Small intestine (tissue), 7 donors: ENCODE data around the gene CELA2A. TPM values are rescaled to one million over a fixed set of nuclear protein-coding genes. Genes with fewer than 3 reads are reported as not detected.

Source experiments
- DNase-seq, 2 donors: peaks; one replicate each; pipeline versions ENCODE4 v3.0.0 to v3.0.0-alpha.2; 2013
- FAIRE-seq: peaks from 2 replicates; lab custom pipeline; 2012; peaks lifted over from hg19 to GRCh38; lab: Jason Lieb, UNC
- H3K27ac ChIP-seq, 3 donors: one replicate each; pipeline ENCODE4 v1.5.1; 2013; ENCODE audit warnings: low read length in 2 of 3, mild to moderate bottlenecking in 2 of 3, control low read depth in 1 of 3, inconsistent platforms in 1 of 3, low read depth in 1 of 3, moderate library complexity in 1 of 3
- H3K27me3 ChIP-seq, 3 donors: one replicate each; pipeline ENCODE4 v1.6.1; 2013; ENCODE audit warnings: low read length in 3 of 3, inconsistent platforms in 1 of 3; ENCODE audit not compliant: control insufficient read depth in 3 of 3, insufficient read depth in 3 of 3
- H3K36me3 ChIP-seq, 3 donors: one replicate each; pipeline ENCODE4 v1.6.1; 2013; ENCODE audit warnings: low read length in 3 of 3, inconsistent platforms in 1 of 3, low read depth in 1 of 3, mild to moderate bottlenecking in 1 of 3, moderate library complexity in 1 of 3; ENCODE audit not compliant: control insufficient read depth in 3 of 3, insufficient read depth in 2 of 3
- H3K4me1 ChIP-seq, 3 donors: one replicate each; pipeline ENCODE4 v1.6.1; 2013; ENCODE audit warnings: low read length in 2 of 3, inconsistent platforms in 1 of 3, low read depth in 1 of 3, mild to moderate bottlenecking in 1 of 3, moderate library complexity in 1 of 3; ENCODE audit not compliant: control insufficient read depth in 3 of 3, insufficient read depth in 2 of 3
- H3K4me3 ChIP-seq, 3 donors: one replicate each; pipeline ENCODE4 v1.5.1; 2013; ENCODE audit warnings: low read length in 3 of 3, control low read depth in 1 of 3, inconsistent platforms in 1 of 3, low read depth in 1 of 3, mild to moderate bottlenecking in 1 of 3, moderate library complexity in 1 of 3
- H3K9me3 ChIP-seq, 2 donors: one replicate each; pipeline ENCODE4 v1.6.1; 2013; ENCODE audit warnings: low read depth in 1 of 2, low read length in 1 of 2; ENCODE audit not compliant: control insufficient read depth in 2 of 2, insufficient read depth in 1 of 2
- WGBS, 3 donors: extraction: QIAGEN DNeasy Blood & Tissue Kit; methylation state at CpG; one replicate each; pipeline ENCODE4 v1.1.7; 2013; 5-methylcytosine and 5-hydroxymethylcytosine counted together
- polyA plus RNA-seq, 4 donors: library from polyadenylated mRNA; stranded (reverse) in 3 of 4; unstranded in 1 of 4; fragments of 200-250 nt in 3 of 4; fragments of 120-200 nt in 1 of 4; gene quantifications; one replicate each; pipeline versions ENCODE4 v1.2.1 to v1.2.3, GENCODE V29; 2013
- donor health status: healthy with polysubstance abuse.
- donor health status: control.
- donor health status: control.
- donor health status: Bipolar disorder and iron deficiency.
- donor health status: healthy.

The CELA2A gene
- polyA plus RNA-seq, 4 donors, result 1.1 to 1.6 TPM; not detected in 2

GRCh38 chr1:15493869-15494390 lies 37.4 kb downstream of the CELA2A start:
- no peak for DNase-seq
- H3K4me3 ChIP-seq, result no peak overlapping the region
- peaks cover 3 to 51% (median 9%) of the 10 kb centered on the region in 3 donors for H3K36me3 ChIP-seq
- H3K27ac ChIP-seq, result no peak overlapping the region
- 91 to 96% (median 91%) methylated on average over 9 of the region's 9 CpGs for WGBS, 3 donors
- H3K9me3 ChIP-seq, result no peaks in the 10 kb centered on the region
- H3K4me1 ChIP-seq, result no peaks in the 10 kb centered on the region
- no peaks in the 10 kb centered on the region for H3K27me3 ChIP-seq
- FAIRE-seq, result no peak

DNA sequence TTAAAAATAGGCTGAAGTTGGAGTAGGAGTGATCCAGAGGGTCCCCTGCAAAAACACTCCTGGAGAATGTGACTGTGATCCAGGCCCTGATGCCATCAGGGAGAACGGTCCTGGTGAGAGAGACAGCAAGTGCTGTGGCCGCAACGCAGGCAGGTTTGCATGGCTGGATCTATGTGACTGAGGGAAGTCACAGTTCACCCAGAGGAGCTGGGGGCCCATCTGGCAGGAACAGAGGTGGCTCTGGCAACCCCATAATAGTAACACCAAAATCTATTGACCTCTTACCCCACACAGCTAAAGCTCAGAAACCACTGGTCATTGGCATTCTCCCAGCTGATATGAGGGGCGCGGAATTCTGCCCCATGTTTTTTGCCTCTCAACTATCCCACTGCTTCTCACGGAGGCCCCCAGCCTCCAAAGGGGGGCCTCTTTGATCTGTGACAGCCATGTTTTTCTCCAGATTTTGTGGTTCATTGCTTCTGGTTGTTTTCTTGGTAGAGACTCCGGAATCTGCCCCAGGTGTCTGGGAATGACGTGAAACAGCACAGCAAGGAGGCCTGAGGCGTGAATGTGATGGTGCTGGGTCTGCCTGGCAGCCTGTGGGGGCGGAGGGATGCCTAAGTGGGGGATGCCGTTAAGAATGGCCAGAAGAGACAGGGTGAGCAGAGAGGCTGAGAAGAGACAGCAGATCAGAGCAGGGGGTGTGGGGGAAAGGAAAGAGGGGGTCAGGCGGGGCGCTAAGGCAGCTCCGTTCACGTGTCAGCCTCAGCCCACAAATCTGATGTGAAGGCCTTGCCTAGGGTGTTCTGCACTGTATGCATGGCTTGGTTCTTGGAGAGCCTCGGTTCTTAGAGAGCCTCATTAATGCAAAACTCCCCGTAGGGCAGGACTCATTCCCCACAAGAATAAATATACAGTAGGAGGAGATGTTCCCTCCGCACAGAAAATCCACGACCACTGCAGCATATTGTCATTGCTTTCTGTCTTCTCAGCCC lies 43.9 kb downstream of the CELA2A start:
- H3K4me3 ChIP-seq, result no peak overlapping the region
- H3K36me3 ChIP-seq, result peaks cover 6 to 51% (median 6%) of the 10 kb centered on the region in 3 donors
- 81 to 89% (median 87%) methylated on average over 19 of the region's 19 CpGs for WGBS, 3 donors
- H3K4me1 ChIP-seq, result no peaks in the 10 kb centered on the region
- no peak overlapping the region for H3K27ac ChIP-seq
- FAIRE-seq, result no peak
- H3K9me3 ChIP-seq, result no peaks in the 10 kb centered on the region
- no peak for DNase-seq
- H3K27me3 ChIP-seq, result no peaks in the 10 kb centered on the region

- DNase-seq, result peak; percentile 64 to 74
- Histone ChIP-seq H3K4me3 (no peak overlapping the region), H3K4me1 (no peaks in the 10 kb centered on the region), H3K27me3 (no peaks in the 10 kb centered on the region), H3K36me3 (peaks cover 6 to 59% (median 9%) of the 10 kb centered on the region in 3 donors), H3K27ac (no peak overlapping the region), H3K9me3 (no peaks in the 10 kb centered on the region)
- FAIRE-seq, result no peak
- 53 to 62% (median 56%) methylated on average over 17 of the region's 17 CpGs for WGBS, 3 donors
Observed at GRCh38 chr1:15501208-15502032, 44.9 kb downstream of the CELA2A start.

DNA sequence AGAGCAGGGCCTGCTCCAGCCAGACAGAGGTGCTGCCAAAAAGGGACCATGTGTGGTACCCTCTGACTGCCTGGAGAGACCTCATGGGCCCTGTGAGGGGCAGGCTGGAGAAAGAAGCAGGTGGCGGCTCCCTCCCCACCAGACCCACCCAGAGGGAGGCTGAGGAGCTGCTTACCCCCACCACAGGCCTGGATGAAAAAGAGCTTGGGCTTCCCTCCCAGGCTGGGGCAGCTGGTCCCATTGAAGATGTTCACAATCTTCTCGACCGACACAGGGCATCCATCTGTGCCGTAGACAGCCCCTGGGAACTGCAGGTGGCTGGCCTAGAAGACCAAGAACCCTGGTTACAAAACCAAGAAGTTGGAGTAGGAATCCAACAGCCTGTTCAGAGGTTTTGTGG lies 47.9 kb downstream of the CELA2A start:
- Histone ChIP-seq H3K36me3 (peaks cover 6 to 71% (median 11%) of the 10 kb centered on the region in 3 donors), H3K27me3 (no peaks in the 10 kb centered on the region), H3K4me1 (no peaks in the 10 kb centered on the region), H3K4me3 (no peak overlapping the region), H3K9me3 (no peaks in the 10 kb centered on the region), H3K27ac (no peak overlapping the region)
- no peak for FAIRE-seq
- DNase-seq, result no peak
- 93 to 98% (median 96%) methylated on average over 4 of the region's 4 CpGs for WGBS, 3 donors

GRCh38 chr1:15506831-15507230 lies 50.3 kb downstream of the CELA2A start:
- 96 to 97% (median 97%) methylated on average over 17 of the region's 17 CpGs for WGBS, 3 donors
- Histone ChIP-seq H3K9me3 (no peaks in the 10 kb centered on the region), H3K27me3 (no peaks in the 10 kb centered on the region), H3K27ac (no peak overlapping the region), H3K36me3 (peaks cover 6 to 69% (median 11%) of the 10 kb centered on the region in 3 donors), H3K4me1 (no peaks in the 10 kb centered on the region), H3K4me3 (no peak overlapping the region)
- no peak for DNase-seq
- FAIRE-seq, result no peak

DNA sequence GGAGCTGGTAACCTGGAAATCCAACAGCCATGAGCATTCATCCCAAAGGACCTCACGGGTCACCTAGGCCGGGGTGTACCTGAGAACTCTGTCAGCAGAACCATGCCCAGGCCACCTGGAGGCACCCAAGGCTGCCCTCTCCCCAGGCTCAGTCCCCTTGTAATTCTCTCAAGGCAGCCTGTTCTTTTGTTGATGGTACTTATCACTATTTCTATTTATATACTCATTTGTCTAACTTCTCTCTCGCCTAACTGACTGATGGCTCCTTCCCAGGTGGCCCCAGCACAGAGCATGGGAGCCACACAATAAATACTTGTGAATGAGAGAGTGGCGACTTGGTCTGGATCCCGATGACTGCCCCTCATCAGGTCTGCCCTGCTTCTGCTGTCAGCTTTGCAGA lies 50.7 kb downstream of the CELA2A start:
- Histone ChIP-seq H3K4me3 (no peak overlapping the region), H3K27me3 (no peaks in the 10 kb centered on the region), H3K27ac (no peak overlapping the region), H3K9me3 (no peaks in the 10 kb centered on the region), H3K36me3 (peaks cover 6 to 69% (median 11%) of the 10 kb centered on the region in 3 donors), H3K4me1 (no peaks in the 10 kb centered on the region)
- DNase-seq (no peak), FAIRE-seq (no peak)
- 93 to 94% (median 94%) methylated on average over 5 of the region's 5 CpGs for WGBS, 3 donors

DNA sequence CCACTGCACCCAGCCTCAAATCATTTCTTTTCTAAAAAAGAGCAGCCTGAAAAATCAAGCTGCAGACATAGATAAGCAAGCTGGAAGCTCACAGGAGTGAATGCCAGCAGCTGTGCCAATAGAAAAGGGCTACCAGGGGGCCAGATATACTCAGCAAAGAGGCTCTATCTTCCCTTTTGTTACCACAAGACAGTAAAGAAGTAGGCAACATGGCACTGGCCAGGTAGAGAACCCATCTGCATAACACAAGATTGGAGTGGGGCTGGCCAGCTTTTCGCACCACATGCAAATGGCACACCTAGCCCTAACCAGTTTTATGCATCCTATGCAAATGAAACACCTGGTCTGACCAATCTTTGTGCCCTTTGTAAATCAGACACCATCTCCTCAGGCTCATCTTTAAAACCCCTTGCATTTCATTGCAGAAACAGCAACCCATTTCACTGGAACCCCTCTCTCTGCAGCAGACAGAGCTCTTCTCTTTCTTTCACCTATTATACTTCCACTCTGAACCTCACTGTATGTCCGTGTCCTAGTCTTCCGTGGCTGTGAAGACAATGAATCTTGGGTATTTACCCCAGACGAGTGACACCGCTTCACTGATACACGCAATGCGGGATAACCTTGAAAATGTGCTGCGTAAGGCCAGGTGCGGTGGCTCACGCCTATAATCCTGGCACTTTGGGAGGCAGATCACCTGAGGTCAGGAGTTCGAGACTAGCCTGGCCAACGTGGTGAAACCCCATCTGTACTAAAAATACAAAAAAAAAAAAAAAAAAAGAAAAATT lies 52.4 kb downstream of the CELA2A start:
- no peak overlapping the region for H3K27ac ChIP-seq
- no peak for DNase-seq
- H3K27me3 ChIP-seq, result no peaks in the 10 kb centered on the region
- WGBS, 3 donors, result 83 to 92% (median 88%) methylated on average over 12 of the region's 12 CpGs
- peaks cover 3 to 65% (median 9%) of the 10 kb centered on the region in 3 donors for H3K36me3 ChIP-seq
- FAIRE-seq, result no peak
- H3K9me3 ChIP-seq, result no peaks in the 10 kb centered on the region
- no peaks in the 10 kb centered on the region for H3K4me1 ChIP-seq
- H3K4me3 ChIP-seq, result no peak overlapping the region
